HG03135 (cell line): ENCODE measurements around the gene FCF1.

Experiments
- ATAC-seq: cut with Tn5 transposase; IDR thresholded peaks from one replicate; pipeline ENCODE4 v1.9.1; 2021; ENCODE audit warnings: mild to moderate bottlenecking, moderate library complexity; ENCODE audit not compliant: unreplicated experiment

The FCF1 gene

GRCh38 chr14:74712499-74713394, at the start of gene FCF1, which contains the start of gene AREL1:
TSS of gene FCF1 (plus strand) at chr14:74713144. CDS start at chr14:74713198, 54 bp downstream.
TSS of gene AREL1 (minus strand) at chr14:74713080. CDS start at chr14:74685615, 27,465 bp downstream.
- ATAC-seq: peak; percentile 88

GRCh38 chr14:74663884-74664283, 49.1 kb upstream of the FCF1 start:
- ATAC-seq: no peak

- ATAC-seq: no peak
Observed at GRCh38 chr14:74664717-74665116, 48.2 kb upstream of the FCF1 start.

GRCh38 chr14:74667758-74668157, 45.2 kb upstream of the FCF1 start:
- no peak for ATAC-seq

GRCh38 chr14:74669256-74669655, 43.7 kb upstream of the FCF1 start:
- ATAC-seq: no peak

- no peak for ATAC-seq
Observed at GRCh38 chr14:74669846-74670245, 43.1 kb upstream of the FCF1 start.

- no peak for ATAC-seq
Observed at GRCh38 chr14:74670726-74671411, 42.1 kb upstream of the FCF1 start.

GRCh38 chr14:74671789-74672188, 41.2 kb upstream of the FCF1 start:
- ATAC-seq: no peak

- ATAC-seq: no peak
Observed at GRCh38 chr14:74673768-74674167, 39.2 kb upstream of the FCF1 start.

GRCh38 chr14:74675219-74675618, 37.7 kb upstream of the FCF1 start:
- no peak for ATAC-seq

- no peak for ATAC-seq
Observed at GRCh38 chr14:74682169-74682952, 30.6 kb upstream of the FCF1 start.

GRCh38 chr14:74683406-74683805, 29.5 kb upstream of the FCF1 start:
- ATAC-seq: no peak

GRCh38 chr14:74684434-74684833, 28.5 kb upstream of the FCF1 start:
- peak; percentile 71 for ATAC-seq

GRCh38 chr14:74685056-74685455, 27.9 kb upstream of the FCF1 start:
- ATAC-seq: no peak

- ATAC-seq: no peak
Observed at GRCh38 chr14:74685921-74686678, 26.8 kb upstream of the FCF1 start.

GRCh38 chr14:74691456-74691855, 21.5 kb upstream of the FCF1 start:
- no peak for ATAC-seq

GRCh38 chr14:74693191-74693590, 19.8 kb upstream of the FCF1 start:
- no peak for ATAC-seq

- ATAC-seq: no peak
Observed at GRCh38 chr14:74695406-74695805, 17.5 kb upstream of the FCF1 start.

GRCh38 chr14:74697011-74697410, 15.9 kb upstream of the FCF1 start:
- ATAC-seq: no peak

- ATAC-seq: no peak
Observed at GRCh38 chr14:74697543-74697942, 15.4 kb upstream of the FCF1 start.
